Measurements from ENCODE around the gene TBC1D8B.
A peak's percentile ranks its signal among the peaks of the same experiment; 100 is the strongest.

TBC1D8B gene

DNA sequence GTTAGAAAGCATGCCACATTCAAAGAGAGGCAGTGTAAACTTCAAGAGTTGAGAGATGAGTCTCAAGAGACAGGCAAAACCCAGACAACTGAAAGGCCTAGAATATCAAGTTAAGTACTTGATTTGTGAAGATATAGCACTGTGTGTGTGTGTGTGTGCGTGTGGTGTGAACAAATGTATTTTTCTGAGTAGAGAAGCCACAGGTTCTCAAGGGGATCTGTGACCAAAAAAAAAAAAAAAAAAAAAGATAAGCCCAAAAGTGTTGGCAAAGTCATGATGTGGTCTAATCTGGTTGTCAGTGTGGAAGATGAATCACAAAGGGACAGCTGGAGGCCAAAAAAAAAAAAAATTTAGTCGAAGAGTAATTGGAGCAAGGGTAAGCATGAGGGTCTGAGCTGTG, 96.8 kb downstream of the TBC1D8B start:
- DNase-seq: no peak

- DNase-seq: no peak
Observed at GRCh38 chrX:106899841-106900240, 97.4 kb downstream of the TBC1D8B start.

DNA sequence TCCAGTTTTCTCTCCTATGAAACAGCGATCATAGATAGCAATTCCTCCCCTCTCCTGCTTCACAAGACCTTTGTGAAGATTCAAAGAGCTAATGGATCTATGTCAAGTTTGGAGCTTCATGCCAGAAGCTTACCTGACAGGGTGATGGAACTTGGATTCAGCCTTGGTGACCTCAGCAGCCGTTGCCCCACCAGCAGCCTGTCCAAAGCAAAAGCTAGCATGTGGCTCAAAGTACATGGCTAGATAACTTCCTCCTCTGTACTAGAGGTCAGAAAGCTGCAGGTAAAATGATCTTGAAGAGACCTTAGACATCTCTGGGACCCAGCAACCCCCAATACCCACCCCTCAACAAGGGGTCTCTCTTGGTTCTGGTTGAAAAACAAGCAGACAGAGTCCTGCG, 98.9 kb downstream of the TBC1D8B start:
- DNase-seq: no peak

GRCh38 chrX:106901781-106902219, 99.3 kb downstream of the TBC1D8B start:
- no peak for DNase-seq

DNA sequence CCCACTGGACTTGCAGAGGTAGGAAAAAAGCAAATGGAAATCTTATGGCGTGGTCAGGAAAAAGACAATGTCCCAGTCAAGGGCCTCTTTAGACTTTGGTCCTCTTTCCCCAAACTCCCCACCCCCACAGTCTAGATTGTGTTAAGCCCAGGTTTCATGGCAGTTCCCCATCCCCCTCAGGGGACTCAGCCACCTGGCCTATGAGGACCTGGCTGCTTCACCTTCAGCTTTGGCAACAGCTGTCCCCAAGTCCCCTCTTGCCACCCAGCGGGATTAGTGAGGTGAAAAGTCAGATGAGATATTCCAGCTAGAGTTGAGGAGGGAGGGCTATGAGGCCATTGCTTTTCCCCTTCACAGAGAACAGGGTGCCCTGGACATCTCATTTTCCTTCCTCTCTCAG, 100.2 kb downstream of the TBC1D8B start:
- DNase-seq: no peak

- no peak for DNase-seq
Observed at GRCh38 chrX:106903291-106903824, 100.9 kb downstream of the TBC1D8B start, which contains the start of gene RIPPLY1. RIPPLY1 (minus strand) TSS chrX:106903341; CDS start chrX:106903287, 54 bp downstream.

GRCh38 chrX:106903856-106904528, 101.5 kb downstream of the TBC1D8B start:
- no peak for DNase-seq

GRCh38 chrX:106905064-106905708, 102.7 kb downstream of the TBC1D8B start:
- no peak for DNase-seq

GRCh38 chrX:106906361-106906760, 103.9 kb downstream of the TBC1D8B start:
- DNase-seq: no peak

DNA sequence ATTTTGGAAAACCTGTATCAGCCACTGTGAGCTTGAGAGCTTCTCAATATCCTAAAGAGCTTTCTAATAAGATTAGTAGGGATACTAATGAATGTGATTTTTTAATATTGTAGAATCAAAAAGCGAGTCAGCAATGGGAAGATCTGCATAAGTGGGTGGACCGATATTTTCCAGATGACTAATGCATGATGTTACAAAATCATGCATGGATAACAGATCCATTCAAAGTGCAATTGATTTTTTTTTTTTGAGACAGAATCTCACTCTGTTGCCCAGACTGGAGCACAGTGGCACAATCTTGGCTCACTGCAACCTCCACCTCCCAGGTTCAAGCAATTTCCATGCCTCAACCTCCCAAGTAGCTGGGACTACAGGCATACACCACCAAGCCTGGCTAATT, 110.4 kb downstream of the TBC1D8B start:
- DNase-seq: no peak

- peak; percentile 2 for DNase-seq
Observed at GRCh38 chrX:106917830-106918500, 115.5 kb downstream of the TBC1D8B start.

DNA sequence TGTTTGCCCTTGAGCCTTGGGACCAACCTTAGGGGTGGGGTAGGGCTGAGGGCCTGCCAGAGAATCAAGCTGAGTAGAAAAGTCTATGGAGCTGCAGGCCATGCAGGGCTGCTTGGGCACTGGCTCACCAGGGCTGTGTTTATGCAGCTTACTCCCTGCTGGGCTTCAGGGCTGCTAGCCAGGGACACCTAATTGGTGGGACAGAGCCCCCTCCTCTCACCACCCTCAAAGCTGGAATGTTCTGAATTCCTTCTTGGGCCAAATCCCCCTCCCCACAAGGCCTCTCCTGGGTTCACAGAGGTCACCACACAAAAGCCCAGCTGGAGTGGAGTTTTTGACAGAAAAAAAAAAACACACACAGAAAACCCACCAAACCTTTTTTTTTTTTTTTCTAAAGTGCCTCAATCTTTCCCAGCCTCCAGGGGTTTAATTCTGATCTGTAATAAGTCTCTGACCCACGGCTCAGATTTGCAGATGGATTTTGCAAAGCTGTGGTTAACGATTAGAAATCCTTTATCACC, 117.5 kb downstream of the TBC1D8B start, which contains the start of gene CLDN2:
CLDN2 (plus strand) TSS at position 471 of the 521 bp plus-strand sequence. CDS start 7,827 bp downstream, outside the sequence.
- no peak for DNase-seq

DNA sequence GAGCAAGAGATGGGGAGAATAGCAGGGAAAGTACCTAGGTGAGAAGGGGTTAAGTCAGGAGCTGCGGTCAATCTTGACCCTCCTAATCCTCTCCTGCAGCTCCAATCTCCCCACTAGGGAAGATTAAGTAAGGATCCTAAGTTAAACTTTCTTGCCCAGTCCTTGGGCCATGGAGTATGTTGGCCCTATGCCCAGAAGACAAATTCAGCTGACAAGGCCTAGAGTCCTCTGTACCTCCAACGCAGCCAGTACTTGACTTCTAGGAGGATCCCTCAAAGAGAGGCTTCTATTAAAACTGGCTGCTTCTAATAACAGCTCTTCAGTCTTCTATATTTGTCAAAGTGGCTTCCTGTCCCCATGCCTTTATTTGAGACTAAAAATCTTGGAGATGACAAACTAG, 119.2 kb downstream of the TBC1D8B start:
- DNase-seq: no peak

All from activated CD4-positive, alpha-beta T cell treated with anti-CD3 and anti-CD28 coated beads for 48 hours (primary cell).